22Rv1 (cell line): Measurements from ENCODE around the gene LCMT1.

Experiments
- ZFX ChIP-seq: fragments of 450-650 bp; IDR thresholded peaks from 2 replicates; pipeline ENCODE4 v1.6.1; 2017; ENCODE audit warnings: antibody characterized with exemption, borderline replicate concordance
- TF ChIP-seq, protein P1 (sequence below): fragments of 450-650 bp; IDR thresholded peaks from 2 replicates; pipeline ENCODE4 v1.5.1; 2017; ENCODE audit warnings: mild to moderate bottlenecking

DNA sequence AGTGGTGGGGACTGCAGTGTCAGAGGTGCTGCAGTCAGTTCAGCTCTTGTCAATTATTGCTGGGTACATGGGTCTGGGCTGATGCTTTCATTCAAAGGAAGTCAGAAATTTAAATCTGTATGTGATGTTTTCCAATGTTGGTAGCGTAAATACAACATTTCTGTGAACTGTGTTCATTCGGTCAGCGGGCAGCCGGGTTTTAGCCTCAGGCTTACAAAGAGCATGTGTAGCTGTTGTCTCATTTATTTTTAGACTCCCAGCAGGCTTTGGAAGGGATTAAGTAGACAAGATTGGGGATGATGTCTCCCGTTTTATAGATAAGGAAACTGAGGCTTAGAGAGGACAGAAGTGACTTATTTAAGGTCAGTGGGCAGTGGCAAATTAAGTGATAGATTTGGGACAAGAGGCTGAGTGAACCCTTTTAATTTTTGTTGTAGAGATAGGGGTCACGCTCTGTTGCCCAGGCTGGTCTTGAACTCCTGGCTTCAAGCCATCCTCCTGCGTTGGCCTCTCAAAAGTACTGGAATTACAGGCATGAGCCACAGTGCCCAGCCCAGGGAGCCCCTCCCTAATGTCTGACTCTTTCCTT is 113.3 kb downstream of the LCMT1 start:
- TF ChIP-seq, protein P1, sequence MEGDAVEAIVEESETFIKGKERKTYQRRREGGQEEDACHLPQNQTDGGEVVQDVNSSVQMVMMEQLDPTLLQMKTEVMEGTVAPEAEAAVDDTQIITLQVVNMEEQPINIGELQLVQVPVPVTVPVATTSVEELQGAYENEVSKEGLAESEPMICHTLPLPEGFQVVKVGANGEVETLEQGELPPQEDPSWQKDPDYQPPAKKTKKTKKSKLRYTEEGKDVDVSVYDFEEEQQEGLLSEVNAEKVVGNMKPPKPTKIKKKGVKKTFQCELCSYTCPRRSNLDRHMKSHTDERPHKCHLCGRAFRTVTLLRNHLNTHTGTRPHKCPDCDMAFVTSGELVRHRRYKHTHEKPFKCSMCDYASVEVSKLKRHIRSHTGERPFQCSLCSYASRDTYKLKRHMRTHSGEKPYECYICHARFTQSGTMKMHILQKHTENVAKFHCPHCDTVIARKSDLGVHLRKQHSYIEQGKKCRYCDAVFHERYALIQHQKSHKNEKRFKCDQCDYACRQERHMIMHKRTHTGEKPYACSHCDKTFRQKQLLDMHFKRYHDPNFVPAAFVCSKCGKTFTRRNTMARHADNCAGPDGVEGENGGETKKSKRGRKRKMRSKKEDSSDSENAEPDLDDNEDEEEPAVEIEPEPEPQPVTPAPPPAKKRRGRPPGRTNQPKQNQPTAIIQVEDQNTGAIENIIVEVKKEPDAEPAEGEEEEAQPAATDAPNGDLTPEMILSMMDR: no peak
- no peak for TF ChIP-seq ZFX
